ENCODE measurements around the gene ZNF609.
"Not testable (repeated sequence)": the region's sequence is repeated elsewhere in the genome, so short reads cannot be mapped to it uniquely, and the experiment has no call there.

Gene ZNF609

DNA sequence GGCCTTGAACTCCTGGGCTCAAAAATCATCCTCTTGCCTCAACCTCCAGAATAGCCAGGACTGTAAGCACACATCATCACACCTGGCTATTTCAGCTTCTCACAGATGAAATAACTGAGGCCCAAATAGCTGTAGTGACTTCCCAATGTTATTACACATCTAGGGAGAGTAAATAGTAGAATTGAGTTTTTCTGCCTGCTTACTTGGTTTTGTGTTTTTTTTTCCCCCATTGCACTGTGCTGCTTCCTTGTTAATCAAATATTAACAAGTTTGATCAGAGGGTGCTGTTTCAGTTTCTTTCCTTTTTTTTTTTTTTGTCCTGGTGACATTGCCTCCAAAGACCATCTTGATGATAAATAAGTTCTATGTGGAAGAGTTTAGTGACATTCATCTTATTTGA lies 23.4 kb downstream of the ZNF609 start:
- Mint-ChIP-seq H3K36me3 (ENCODE audit: low read depth) (peaks cover 37% of the 10 kb centered on the region), H3K4me3 (no peak overlapping the region), H3K4me1 (peaks cover 17% of the 10 kb centered on the region), H3K27ac (peak overlapping the region in 2 of 3 experiments; percentile 7 to 19), H3K27me3 (ENCODE audit: low read depth) (no peaks in the 10 kb centered on the region), H3K9me3 (no peaks in the 10 kb centered on the region)
- TF ChIP-seq, protein P1, sequence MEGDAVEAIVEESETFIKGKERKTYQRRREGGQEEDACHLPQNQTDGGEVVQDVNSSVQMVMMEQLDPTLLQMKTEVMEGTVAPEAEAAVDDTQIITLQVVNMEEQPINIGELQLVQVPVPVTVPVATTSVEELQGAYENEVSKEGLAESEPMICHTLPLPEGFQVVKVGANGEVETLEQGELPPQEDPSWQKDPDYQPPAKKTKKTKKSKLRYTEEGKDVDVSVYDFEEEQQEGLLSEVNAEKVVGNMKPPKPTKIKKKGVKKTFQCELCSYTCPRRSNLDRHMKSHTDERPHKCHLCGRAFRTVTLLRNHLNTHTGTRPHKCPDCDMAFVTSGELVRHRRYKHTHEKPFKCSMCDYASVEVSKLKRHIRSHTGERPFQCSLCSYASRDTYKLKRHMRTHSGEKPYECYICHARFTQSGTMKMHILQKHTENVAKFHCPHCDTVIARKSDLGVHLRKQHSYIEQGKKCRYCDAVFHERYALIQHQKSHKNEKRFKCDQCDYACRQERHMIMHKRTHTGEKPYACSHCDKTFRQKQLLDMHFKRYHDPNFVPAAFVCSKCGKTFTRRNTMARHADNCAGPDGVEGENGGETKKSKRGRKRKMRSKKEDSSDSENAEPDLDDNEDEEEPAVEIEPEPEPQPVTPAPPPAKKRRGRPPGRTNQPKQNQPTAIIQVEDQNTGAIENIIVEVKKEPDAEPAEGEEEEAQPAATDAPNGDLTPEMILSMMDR (IDR thresholded peaks at IDR 0.05; ENCODE audit: unreplicated experiment in 3 of 3) = no peak

GRCh38 chr15:64485796-64486195 lies 25.4 kb downstream of the ZNF609 start:
- no peaks in the 10 kb centered on the region for H3K9me3 Mint-ChIP-seq
- peaks cover 40% of the 10 kb centered on the region for H3K36me3 Mint-ChIP-seq (ENCODE audit: low read depth)
- no peaks in the 10 kb centered on the region for H3K27me3 Mint-ChIP-seq (ENCODE audit: low read depth)
- H3K4me1 Mint-ChIP-seq = peaks cover 9% of the 10 kb centered on the region
- H3K4me3 Mint-ChIP-seq = no peak overlapping the region
- H3K27ac Mint-ChIP-seq = no peak overlapping the region
- TF ChIP-seq, protein P1 (IDR thresholded peaks at IDR 0.05; ENCODE audit: unreplicated experiment in 3 of 3) = no peak

DNA sequence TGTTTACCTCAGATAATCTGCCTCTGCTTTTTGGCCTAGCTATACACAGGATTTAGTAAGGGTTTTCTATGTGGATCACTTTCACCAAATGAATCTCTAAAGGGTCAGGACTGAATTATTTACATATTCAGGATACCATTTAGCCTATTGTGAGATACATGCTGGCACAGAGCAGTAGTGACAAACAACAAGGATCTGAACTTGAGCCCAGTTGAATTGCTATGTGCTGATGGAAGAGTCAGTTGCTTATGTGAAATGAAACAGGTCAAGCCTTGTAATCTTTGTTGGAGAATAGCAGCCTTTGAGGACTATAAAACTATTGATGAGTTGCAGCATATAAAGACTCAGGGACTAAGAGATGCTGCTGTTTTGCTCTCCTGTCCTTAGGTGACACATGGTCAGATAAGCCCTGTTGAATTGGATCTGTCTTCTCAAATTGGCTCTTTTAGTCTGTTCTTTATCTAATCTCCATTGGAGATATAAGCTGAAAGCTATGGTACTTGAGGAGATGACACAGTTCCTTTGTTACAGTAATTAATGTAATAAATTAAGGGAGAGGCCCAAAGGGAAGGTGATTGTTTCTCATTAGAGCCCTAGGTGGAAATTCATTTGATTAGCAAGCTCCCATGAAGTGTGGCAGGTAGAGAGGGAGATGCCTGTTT lies 30.4 kb downstream of the ZNF609 start:
- peaks cover 8% of the 10 kb centered on the region for H3K4me1 Mint-ChIP-seq
- H3K4me3 Mint-ChIP-seq = no peak overlapping the region
- H3K27ac Mint-ChIP-seq = no peak overlapping the region
- TF ChIP-seq, protein P1 (IDR thresholded peaks at IDR 0.05; ENCODE audit: unreplicated experiment in 3 of 3) = no peak
- peaks cover 31% of the 10 kb centered on the region for H3K36me3 Mint-ChIP-seq (ENCODE audit: low read depth)
- no peaks in the 10 kb centered on the region for H3K9me3 Mint-ChIP-seq
- no peaks in the 10 kb centered on the region for H3K27me3 Mint-ChIP-seq (ENCODE audit: low read depth)

DNA sequence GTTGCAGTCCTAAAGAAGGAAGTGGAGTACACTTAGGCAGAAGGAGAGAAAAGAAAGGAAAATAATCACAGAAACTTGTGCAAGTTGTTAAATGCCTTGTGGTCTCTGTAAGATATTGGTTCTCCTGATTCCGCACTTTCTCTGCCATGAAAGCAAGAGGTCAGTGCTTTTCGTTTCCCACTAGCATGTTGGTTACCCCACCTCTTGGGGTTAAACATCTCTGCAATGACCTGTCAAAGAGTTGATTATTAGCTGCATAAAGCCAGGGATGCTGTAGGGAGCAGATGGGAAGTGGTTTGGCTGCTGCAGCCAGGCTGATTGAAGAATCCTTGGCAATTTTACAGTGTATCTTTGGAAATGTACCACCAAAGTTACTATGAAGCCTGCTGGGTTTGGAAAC lies 33.3 kb downstream of the ZNF609 start:
- no peaks in the 10 kb centered on the region for H3K9me3 Mint-ChIP-seq
- peaks cover 30% of the 10 kb centered on the region for H3K36me3 Mint-ChIP-seq (ENCODE audit: low read depth)
- H3K27me3 Mint-ChIP-seq (ENCODE audit: low read depth) = no peaks in the 10 kb centered on the region
- H3K4me1 Mint-ChIP-seq = peaks cover 10% of the 10 kb centered on the region
- H3K27ac Mint-ChIP-seq = peak overlapping the region in 1 of 3 experiments; percentile 7
- no peak overlapping the region for H3K4me3 Mint-ChIP-seq
- TF ChIP-seq, protein P1 (IDR thresholded peaks at IDR 0.05; ENCODE audit: unreplicated experiment in 3 of 3) = no peak

DNA sequence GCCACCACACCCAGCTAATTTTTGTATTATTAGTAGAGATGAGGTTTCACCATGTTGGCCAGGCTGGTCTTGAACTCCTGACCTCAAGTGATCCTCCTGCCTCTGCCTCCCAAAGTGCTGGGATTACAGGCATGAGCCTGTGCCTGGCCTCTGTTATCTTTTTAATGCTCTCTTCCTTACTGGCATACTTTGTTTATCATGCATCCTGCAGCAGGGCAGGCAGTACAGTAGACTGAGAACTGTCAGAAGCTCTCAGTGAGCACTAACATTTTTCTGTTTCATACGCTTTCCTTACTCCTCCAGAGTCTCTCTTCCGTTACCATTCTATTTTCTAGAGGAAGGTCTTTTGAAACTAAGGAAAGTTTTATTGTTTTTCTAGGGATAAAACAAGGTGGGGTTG lies 35.6 kb downstream of the ZNF609 start:
- not testable (repeated sequence) for H3K27me3 Mint-ChIP-seq (ENCODE audit: low read depth); H3K4me3 Mint-ChIP-seq; H3K27ac Mint-ChIP-seq; H3K9me3 Mint-ChIP-seq
- Mint-ChIP-seq H3K36me3 (ENCODE audit: low read depth) (peaks cover 42% of the 10 kb centered on the region), H3K4me1 (peaks cover 33% of the 10 kb centered on the region)

DNA sequence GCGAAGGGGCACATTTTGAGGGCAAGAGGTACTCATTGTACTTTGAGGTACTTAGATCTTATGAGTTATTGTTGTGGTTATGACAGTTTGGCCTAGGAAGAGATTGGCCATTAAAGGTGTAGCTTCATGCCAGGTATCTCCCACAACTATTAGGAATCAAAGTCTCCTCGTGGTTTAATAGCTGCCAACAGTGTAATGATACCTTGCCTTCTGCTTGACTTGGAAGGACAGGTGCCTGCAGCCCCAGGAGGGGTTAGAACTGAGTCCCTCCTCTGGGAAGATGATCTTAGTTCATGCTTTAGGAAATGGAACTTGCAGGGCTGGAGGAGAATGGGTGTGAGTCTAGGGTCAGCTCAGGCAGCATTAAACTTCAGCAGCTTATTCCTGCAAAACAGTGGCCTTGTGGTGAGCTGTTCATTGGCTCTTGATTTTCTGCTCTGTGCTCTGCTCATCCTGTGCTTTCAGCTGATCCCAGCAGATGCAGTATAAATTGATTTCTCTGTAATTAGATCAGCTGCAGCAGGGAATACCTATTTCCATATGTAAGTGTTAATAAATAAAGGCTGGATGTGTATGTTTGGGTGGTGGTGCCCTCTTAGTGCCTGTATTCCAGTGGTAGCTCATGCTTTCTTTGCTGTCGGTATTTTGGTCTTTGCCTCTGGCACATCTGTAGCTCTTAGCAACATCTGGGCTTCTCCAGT lies 40.5 kb downstream of the ZNF609 start:
- Mint-ChIP-seq H3K27me3 (ENCODE audit: low read depth) (no peaks in the 10 kb centered on the region), H3K27ac (peak overlapping the region in 1 of 3 experiments; percentile 66), H3K9me3 (no peaks in the 10 kb centered on the region), H3K4me3 (no peak overlapping the region), H3K36me3 (ENCODE audit: low read depth) (peaks cover 54% of the 10 kb centered on the region), H3K4me1 (peaks cover 65% of the 10 kb centered on the region)
- TF ChIP-seq, protein P1 (IDR thresholded peaks at IDR 0.05; ENCODE audit: unreplicated experiment in 3 of 3) = no peak

All from nephron (organoid).